Stomach (tissue), 9 donors: ENCODE measurements around the gene MINDY3. TPM values are rescaled to one million over a fixed set of nuclear protein-coding genes. Genes with fewer than 3 reads are reported as not detected.

Experiments used
- DNase-seq, 2 donors: peaks; one replicate each; pipeline versions ENCODE4 v3.0.0 to v3.0.0-alpha.2; 2013 to 2019
- H3K27ac ChIP-seq, 5 donors: fragments of 200-600 bp in 4 of 5; sonication (generic) in 4 of 5; one replicate each; pipeline ENCODE4 v1.5.1; 2013 to 2019; ENCODE audit warnings: mild to moderate bottlenecking in 1 of 5, moderate library complexity in 1 of 5
- H3K27me3 ChIP-seq, 3 donors: fragments of 200-600 bp; sonication (generic); one replicate each; pipeline ENCODE4 v1.5.1; 2017 to 2019; ENCODE audit warnings: mixed run types in 1 of 3
- H3K36me3 ChIP-seq, 4 donors: fragments of 200-600 bp; sonication (generic); 1 replicate in 3 of 4; 2 replicates in 1 of 4; pipeline ENCODE4 v1.5.1; 2016 to 2019
- H3K4me1 ChIP-seq, 4 donors: fragments of 200-600 bp; sonication (generic); one replicate each; pipeline ENCODE4 v1.5.1; 2016 to 2019
- H3K4me3 ChIP-seq, 4 donors: fragments of 200-600 bp; sonication (generic) in 3 of 4; one replicate each; pipeline ENCODE4 v1.5.1; 2016 to 2019; ENCODE audit warnings: mild to moderate bottlenecking in 1 of 4
- H3K9me3 ChIP-seq, 4 donors: fragments of 200-600 bp; sonication (generic); one replicate each; pipeline ENCODE4 v1.5.1; 2016 to 2019
- EP300 ChIP-seq: sonication (generic); formaldehyde crosslinking; IDR thresholded peaks from one replicate; pipeline ENCODE4 v1.6.1; 2017; ENCODE audit warnings: antibody characterized with exemption
- POLR2A ChIP-seq, 4 donors: fragments of 450-650 bp; IDR thresholded peaks; one replicate each; pipeline ENCODE4 v1.6.1; 2016; ENCODE audit warnings: antibody characterized with exemption in 4 of 4, control low read depth in 2 of 4, mild to moderate bottlenecking in 1 of 4, moderate library complexity in 1 of 4
- POLR2AphosphoS5 ChIP-seq, 3 donors: sonication (generic); formaldehyde crosslinking; IDR thresholded peaks; one replicate each; pipeline ENCODE4 v1.6.1; 2016; ENCODE audit warnings: antibody characterized with exemption in 3 of 3
- WGBS, 5 donors: extraction: QIAGEN DNeasy Blood & Tissue Kit in 3 of 5; methylation state at CpG; one replicate each; pipeline versions ENCODE4 v1.1.5 to v1.1.7; 2013 to 2018; 5-methylcytosine and 5-hydroxymethylcytosine counted together
- intact Hi-C: fragments of 100-400 bp; cut with DNase I; formaldehyde crosslinking; loops from one replicate; pipeline ENCODE4 v1.15.1; 2023; ENCODE audit warnings: low total_unique reads
- polyA plus RNA-seq, 3 donors: library from polyadenylated mRNA; stranded (reverse); fragments of 200-250 nt; gene quantifications; one replicate each; pipeline ENCODE4 v1.2.3, GENCODE V29; 2013
- total RNA-seq, 5 donors: library from RNA; depleted of rRNA; stranded (reverse); fragments of >200 nt; gene quantifications; one replicate each; pipeline versions ENCODE4 v1.1.0 to v1.2.3, GENCODE V29; 2014 to 2016
- TF ChIP-seq, protein P1 (sequence below), 7 experiments: fragments of 450-650 bp in 4 of 7; fragments of 200-600 bp in 3 of 7; sonication (generic) in 3 of 7; IDR thresholded peaks; one replicate each; pipeline ENCODE4 v1.5.1; 2016 to 2019; ENCODE audit warnings: antibody characterized with exemption in 7 of 7, control low read depth in 2 of 7, mild to moderate bottlenecking in 1 of 7
- donor health status: healthy with polysubstance abuse.
- donor health status: Bipolar disorder and iron deficiency.
- donor health status: healthy.

Gene MINDY3
- total and polyA plus RNA-seq, 8 donors: 7.6 to 55.4 (median 17.6) TPM

DNA sequence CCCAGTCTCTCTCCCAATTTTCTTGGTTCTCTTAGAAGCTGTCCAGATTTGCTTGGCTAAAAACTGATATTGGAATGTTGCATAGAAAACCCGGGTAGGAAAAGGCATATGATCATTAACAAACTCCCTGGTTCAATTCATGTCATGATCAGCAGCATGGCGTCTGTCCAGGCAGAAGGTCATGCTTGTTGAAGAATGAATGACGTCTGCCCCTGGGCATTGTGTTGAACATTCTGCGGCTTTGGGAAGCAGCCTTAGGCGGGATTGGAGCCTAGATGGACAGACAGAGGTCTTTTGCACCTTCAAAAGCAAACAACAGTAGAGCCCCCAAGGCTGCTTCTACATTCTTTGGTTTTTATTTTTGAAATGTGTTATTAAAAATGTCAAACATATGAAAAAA is 7.7 kb upstream of the MINDY3 start:
- TF ChIP-seq POLR2AphosphoS5 (IDR thresholded peaks at IDR 0.05): no peak
- no peak for TF ChIP-seq EP300
- TF ChIP-seq POLR2A (IDR thresholded peaks at IDR 0.05): no peak
- TF ChIP-seq, protein P1, sequence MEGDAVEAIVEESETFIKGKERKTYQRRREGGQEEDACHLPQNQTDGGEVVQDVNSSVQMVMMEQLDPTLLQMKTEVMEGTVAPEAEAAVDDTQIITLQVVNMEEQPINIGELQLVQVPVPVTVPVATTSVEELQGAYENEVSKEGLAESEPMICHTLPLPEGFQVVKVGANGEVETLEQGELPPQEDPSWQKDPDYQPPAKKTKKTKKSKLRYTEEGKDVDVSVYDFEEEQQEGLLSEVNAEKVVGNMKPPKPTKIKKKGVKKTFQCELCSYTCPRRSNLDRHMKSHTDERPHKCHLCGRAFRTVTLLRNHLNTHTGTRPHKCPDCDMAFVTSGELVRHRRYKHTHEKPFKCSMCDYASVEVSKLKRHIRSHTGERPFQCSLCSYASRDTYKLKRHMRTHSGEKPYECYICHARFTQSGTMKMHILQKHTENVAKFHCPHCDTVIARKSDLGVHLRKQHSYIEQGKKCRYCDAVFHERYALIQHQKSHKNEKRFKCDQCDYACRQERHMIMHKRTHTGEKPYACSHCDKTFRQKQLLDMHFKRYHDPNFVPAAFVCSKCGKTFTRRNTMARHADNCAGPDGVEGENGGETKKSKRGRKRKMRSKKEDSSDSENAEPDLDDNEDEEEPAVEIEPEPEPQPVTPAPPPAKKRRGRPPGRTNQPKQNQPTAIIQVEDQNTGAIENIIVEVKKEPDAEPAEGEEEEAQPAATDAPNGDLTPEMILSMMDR (IDR thresholded peaks at IDR 0.05): no peak
- H3K27me3 ChIP-seq: peaks cover 0 to 62% (median 7%) of the 10 kb centered on the region in 3 donors
- no peaks in the 10 kb centered on the region for H3K4me1 ChIP-seq
- H3K4me3 ChIP-seq: no peak overlapping the region
- intact Hi-C loops: no loop called here
- H3K27ac ChIP-seq: no peak overlapping the region
- no peak for DNase-seq
- 57 to 67% (median 60%) methylated on average over 5 of the region's 5 CpGs for WGBS, 5 donors
- H3K36me3 ChIP-seq: no peaks in the 10 kb centered on the region
- peaks cover 0 to 6% (median 0%) of the 10 kb centered on the region in 4 donors for H3K9me3 ChIP-seq

DNA sequence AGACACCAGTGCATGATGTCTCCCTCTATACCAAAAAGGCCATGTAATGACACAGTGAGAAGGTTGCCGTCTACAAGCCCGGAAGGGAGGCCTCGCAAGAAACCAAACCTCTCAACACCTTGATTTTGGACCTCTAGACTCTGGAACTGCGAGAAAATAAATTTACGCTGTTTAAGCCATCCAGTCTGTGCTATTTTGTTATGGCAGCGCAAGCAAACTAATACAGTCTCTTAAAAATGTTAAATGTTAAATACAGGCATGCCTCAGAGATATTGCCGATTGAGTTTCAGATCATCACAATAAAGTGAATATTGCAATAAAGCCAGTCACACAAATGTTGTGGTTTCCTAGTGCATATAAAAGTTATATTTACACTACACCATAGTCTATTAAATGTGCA is 5.0 kb upstream of the MINDY3 start:
- Histone ChIP-seq H3K4me1 (peaks cover 0 to 7% (median 5%) of the 10 kb centered on the region in 4 donors), H3K27me3 (peaks cover 0 to 44% (median 4%) of the 10 kb centered on the region in 3 donors), H3K4me3 (no peak overlapping the region), H3K9me3 (peaks cover 0 to 6% (median 0%) of the 10 kb centered on the region in 4 donors), H3K27ac (no peak overlapping the region), H3K36me3 (no peaks in the 10 kb centered on the region)
- DNase-seq: no peak
- TF ChIP-seq POLR2AphosphoS5 (IDR thresholded peaks at IDR 0.05) (no peak), EP300 (no peak), POLR2A (IDR thresholded peaks at IDR 0.05) (no peak)
- TF ChIP-seq, protein P1 (IDR thresholded peaks at IDR 0.05): no peak
- intact Hi-C loops: no loop called here
- WGBS, 5 donors: 81 to 97% (median 94%) methylated on average over 7 of the region's 7 CpGs

DNA sequence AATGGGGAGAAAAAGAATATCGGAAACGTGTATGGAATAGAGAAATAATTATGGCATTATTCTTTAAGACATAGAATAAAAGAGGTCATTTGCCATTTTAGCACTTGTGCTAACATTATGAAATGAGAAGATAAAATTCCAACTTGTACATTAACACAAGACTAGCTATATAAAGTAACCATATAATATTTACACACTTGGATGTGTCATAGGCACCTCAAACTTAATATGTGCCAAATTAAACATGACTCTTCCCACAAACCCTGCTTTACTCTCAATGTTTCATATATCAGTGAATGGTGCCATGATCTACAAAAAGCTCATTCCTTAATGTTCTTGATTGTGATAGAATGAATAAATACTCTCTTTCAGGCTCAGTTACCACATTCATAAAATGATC is 4.1 kb upstream of the MINDY3 start:
- H3K4me1 ChIP-seq: peaks cover 0 to 10% (median 7%) of the 10 kb centered on the region in 4 donors
- 44 to 72% (median 67%) methylated on average over 2 of the region's 2 CpGs for WGBS, 5 donors
- H3K27ac ChIP-seq: no peak overlapping the region
- peaks cover 0 to 39% (median 4%) of the 10 kb centered on the region in 3 donors for H3K27me3 ChIP-seq
- no peaks in the 10 kb centered on the region for H3K36me3 ChIP-seq
- DNase-seq: no peak
- intact Hi-C loops: no loop called here
- no peak overlapping the region for H3K4me3 ChIP-seq
- TF ChIP-seq POLR2AphosphoS5 (IDR thresholded peaks at IDR 0.05) (no peak), POLR2A (IDR thresholded peaks at IDR 0.05) (no peak), EP300 (no peak)
- TF ChIP-seq, protein P1 (IDR thresholded peaks at IDR 0.05): no peak
- H3K9me3 ChIP-seq: peaks cover 0 to 6% (median 0%) of the 10 kb centered on the region in 4 donors

DNA sequence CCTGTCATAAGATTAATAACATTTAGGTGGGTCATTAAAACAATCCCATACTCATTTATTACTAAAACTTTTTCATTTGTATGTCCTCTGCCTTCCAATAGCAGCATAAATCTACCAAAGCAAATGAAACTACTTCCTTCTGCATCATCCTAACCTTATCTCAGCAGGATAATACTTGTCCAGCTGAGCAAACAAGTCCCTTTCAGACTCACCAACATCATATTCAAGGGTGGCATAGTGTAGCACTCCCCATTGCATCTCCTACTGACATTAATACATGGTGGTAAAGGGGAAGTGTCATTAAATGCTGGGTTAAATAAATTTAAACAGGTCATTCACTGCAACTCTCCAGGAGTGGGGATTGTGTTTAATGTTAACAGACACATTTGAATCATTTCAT is 3.4 kb upstream of the MINDY3 start:
- Histone ChIP-seq H3K4me1 (peaks cover 5 to 17% (median 14%) of the 10 kb centered on the region in 4 donors), H3K27me3 (peaks cover 0 to 39% (median under 1%) of the 10 kb centered on the region in 3 donors), H3K9me3 (peaks cover 0 to 6% (median 0%) of the 10 kb centered on the region in 4 donors), H3K36me3 (no peaks in the 10 kb centered on the region), H3K27ac (no peak overlapping the region), H3K4me3 (no peak overlapping the region)
- DNase-seq: peak in 1 of 2 donors; percentile 26
- intact Hi-C loops: no loop called here
- no peak for TF ChIP-seq POLR2A (IDR thresholded peaks at IDR 0.05)
- no peak for TF ChIP-seq EP300
- TF ChIP-seq, protein P1 (IDR thresholded peaks at IDR 0.05): no peak
- TF ChIP-seq POLR2AphosphoS5 (IDR thresholded peaks at IDR 0.05): no peak
